NCI-H1436 (cell line): ENCODE results near the gene NEU3.
"Not testable (repeated sequence)": the region's sequence is repeated elsewhere in the genome, so short reads cannot be mapped to it uniquely, and the experiment has no call there.

ENCODE experiments used
- DNase-seq: peaks from one replicate; lab custom pipeline; 2025; lab: John Stamatoyannopoulos, UW

NEU3 gene

DNA sequence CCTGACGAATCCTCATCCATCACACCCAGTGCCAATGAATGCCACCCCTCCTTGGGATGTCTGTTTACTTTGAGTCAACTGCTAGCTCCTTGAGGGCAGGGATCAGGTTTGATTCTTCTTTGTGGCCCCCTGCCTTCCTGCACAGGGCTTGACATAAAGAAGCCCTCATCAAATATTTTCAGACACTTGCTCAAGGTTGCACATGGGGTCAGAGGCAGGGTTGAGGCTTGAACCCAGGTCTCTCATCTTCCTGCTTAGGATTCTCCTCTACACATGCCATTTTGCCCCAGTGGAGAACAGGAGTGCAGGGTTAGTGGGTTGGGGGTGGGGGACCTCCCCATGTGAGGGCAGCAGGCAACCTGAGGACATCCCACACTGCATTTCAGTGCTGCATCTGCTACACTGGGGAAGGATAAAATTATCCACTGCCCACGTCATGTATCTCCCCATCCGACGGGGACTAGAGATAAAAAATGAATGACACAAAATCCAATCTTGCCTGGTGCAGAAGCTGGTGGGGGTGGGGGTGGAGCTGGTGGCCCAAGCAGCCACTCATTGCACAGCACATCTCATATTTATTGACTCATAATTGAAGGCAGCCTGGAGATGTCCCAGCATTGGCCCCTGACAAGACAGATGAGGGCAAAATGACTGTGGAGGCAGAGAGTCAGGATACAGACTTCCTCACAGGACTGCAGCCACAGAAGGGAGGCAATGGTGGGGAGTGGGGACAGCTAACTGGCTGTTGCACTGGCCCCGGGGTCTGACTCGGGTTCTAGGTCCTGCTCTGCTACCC, 41.3 kb downstream of the NEU3 start:
- no peak for DNase-seq

- no peak for DNase-seq
Observed at GRCh38 chr11:75031224-75031753, 42.6 kb downstream of the NEU3 start.

GRCh38 chr11:75031771-75032549, 43.2 kb downstream of the NEU3 start:
- peak; percentile 28 for DNase-seq

DNA sequence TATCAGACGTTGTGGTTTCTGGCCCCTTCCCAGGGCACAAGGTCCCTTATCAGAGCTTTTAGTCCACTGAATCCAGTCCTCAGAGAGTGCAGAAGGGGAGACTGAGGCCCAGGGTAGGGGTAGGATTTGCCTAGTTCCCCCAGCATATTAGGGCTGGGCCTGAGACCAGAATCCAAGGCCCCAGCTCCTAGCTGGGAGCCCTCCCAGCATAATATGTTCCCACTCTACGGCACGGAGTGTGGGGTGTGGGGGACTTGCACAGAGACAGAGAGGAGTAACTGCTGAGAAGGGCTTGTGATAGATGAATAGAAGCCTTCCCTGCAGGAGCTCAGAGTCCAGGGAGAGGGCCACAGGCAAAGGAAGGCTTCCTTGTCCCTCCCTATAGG, 43.8 kb downstream of the NEU3 start:
- no peak for DNase-seq

- no peak for DNase-seq
Observed at GRCh38 chr11:75033916-75034315, 45.2 kb downstream of the NEU3 start.

- no peak for DNase-seq
Observed at GRCh38 chr11:75035256-75035655, 46.5 kb downstream of the NEU3 start.

DNA sequence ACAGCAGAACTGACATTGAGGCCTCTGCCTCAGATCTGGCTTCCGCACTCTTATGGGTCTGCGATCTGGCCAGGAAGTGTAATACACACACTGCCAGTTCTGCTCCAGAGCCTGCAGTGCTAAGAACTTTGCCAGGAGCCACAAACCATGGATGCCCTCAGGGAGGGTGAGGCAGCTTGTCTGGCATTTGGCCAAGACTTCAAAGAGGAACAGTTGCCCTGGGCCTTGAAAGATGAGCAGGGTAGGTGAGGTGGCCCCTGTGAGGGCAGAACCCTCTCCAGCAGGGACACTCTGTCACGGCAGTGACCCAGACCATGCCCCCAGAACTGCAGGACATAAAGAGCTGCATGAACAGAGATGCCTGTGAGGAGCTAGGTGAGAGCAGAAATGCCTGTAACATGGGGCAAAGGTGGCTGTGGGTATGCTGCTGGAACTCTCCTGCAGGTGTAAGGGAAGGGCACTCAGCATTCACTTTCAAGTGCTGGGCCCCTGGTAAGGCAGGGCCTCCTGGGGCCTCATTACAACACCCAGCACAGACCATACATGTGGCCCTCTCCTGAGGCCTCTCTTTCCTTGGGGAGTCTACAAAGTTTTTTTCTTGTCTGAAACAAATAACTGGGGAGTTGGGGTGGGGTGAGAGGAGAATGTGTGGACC, 47.3 kb downstream of the NEU3 start:
- peak; percentile 3 for DNase-seq

- DNase-seq: no peak
Observed at GRCh38 chr11:75040167-75040770, 51.5 kb downstream of the NEU3 start.

DNA sequence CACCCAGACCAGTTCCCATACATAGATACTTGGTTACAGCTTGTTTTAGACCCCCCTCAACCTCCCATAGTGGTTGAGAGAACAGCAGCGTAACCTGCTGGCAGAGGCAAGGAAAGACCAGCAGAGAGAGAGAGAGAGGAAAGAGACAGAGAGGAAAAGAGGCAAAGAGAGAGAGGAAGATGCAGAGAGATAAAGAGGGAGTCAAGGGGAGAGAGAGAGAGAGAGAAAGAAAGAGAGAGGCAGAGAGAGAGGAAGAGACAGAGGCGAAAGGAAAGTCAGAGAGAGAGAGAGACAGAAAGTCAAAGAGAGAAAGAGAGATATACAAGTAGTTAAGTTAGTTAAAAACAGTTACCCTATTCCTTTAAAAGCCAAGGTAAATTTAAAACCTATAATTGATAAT, 52.5 kb downstream of the NEU3 start:
- no peak for DNase-seq

GRCh38 chr11:75041821-75042220, 53.1 kb downstream of the NEU3 start:
- DNase-seq: not testable (repeated sequence)

DNA sequence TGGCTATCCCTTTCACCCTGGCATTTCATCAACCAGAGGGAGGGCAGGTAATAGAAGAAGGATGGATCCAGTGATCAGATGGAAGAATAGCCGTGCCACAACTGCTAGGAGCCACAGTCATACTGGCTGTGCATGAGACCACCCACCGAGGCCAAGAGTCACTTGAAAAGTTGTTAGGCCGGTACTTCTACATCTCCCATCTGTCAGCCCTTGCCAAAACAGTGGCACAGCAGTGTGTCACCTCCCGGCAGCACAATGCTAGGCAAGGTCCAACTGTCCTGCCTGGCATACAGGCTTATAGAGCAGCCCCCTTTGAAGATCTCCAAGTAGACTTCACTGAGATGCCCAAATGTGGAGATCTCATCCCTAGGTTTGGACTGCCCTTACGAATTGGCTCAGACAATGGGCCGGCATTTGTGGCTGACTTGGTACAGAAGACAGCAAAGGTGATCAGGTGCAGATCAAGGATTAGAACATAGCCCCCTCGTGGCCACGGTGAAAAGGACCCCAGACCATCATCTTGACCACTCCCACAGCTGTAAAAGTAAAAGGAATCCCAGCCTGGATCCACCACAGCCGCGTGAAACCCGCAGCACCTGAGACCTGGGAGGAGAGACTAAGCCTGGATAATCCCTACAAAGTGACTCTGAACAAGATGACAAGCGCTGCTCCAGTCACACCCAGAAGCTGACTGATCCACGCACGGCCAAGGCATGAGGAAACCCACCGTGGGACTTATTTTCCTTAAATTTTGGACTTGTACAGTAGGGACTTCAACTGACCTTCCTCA, 55.8 kb downstream of the NEU3 start:
- not testable (repeated sequence) for DNase-seq

DNA sequence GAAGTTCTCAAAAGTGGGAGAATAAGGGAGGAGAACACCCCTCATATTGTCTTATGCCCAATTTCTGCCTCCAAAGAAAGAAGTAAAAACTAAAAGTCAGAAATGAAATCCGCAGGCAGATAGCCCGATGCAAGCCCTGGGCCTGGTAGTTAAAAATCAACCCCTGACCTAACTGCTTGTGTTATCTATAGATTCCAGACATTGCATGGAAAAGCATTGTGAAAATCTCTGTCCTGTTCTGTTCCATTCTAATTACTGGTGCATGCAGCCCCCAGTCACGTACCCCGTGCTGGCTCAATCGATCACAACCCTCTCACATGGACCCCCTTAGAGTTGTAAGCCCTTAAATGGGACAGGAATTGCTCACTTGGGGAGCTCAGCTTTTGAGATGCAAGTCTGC, 57.9 kb downstream of the NEU3 start:
- not testable (repeated sequence) for DNase-seq

GRCh38 chr11:75047191-75047590, 58.5 kb downstream of the NEU3 start:
- DNase-seq: no peak

DNA sequence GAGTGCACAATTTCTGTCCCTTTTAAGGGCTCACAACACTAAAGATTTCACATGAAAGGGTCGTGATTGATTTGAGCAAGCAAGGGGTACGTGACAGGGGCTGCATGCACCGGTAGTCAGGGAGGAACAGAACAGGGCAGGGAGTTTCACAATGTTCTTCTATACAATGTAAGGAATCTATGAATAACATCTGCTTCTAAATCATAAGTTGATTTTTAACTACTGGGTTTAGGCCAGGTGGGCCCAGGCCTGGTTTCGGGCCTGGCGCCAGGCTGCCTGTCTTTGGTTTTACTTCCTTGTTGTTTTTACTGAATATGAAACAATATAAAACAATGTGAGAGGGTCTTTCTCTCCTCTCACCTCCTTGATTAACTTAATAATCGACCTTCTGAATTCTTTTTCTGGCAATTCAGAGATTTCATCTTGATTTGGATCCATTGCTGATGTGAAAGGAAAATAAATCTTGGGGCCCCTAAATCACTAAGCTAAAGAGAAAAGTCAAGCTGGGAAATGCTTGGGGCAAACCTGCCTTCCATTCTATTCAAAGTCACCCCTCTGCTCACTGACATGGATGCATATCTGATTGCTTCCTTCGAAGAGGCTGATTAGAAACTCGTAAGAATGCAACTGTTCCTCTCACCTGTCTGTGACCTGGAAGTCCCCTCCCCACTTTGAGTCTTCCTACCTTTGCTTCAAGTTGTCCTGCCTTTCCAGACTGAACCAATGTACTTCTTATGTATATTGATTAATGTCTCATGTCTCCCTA, 61.0 kb downstream of the NEU3 start:
- not testable (repeated sequence) for DNase-seq

- DNase-seq: no peak
Observed at GRCh38 chr11:75050516-75050915, 61.8 kb downstream of the NEU3 start.

GRCh38 chr11:75051043-75051442, 62.3 kb downstream of the NEU3 start:
- DNase-seq: no peak

- no peak for DNase-seq
Observed at GRCh38 chr11:75052457-75052856, 63.7 kb downstream of the NEU3 start.

DNA sequence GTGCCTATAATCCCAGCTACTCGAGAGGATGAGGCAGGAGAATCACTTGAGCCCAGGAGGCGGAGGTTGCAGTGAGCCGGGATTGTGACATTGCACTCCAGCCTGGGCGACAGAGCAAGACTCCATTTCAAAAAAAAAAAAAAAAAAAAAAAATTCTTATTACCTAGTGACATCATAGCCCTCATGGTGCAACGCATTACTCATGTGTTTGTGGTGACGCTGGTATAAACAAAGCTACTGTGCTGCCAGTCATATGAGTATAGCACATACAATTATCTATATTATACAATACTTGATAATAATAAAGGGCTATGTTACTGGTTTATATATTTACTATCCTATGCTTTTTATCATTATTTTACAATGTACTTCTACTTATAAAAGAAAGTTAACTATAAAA, 66.8 kb downstream of the NEU3 start:
- no peak for DNase-seq

DNA sequence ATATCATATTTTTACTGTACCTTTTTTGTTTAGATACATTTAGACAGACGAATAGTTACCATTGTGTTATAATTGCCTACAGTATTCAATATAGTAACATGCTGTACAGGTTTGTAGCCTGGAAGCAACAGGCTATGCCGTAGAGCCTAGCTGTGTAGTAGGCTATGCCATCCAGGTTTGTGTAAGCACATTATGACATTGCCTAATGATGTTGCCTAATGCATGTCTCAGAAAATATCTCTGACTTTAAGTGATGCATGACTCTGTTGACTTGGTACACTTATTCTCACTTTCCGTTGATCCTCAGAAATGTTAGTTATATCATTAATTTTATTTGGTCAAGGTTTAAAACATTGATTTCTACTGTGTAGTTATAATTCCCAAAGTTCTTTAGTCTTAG, 68.1 kb downstream of the NEU3 start:
- no peak for DNase-seq

DNA sequence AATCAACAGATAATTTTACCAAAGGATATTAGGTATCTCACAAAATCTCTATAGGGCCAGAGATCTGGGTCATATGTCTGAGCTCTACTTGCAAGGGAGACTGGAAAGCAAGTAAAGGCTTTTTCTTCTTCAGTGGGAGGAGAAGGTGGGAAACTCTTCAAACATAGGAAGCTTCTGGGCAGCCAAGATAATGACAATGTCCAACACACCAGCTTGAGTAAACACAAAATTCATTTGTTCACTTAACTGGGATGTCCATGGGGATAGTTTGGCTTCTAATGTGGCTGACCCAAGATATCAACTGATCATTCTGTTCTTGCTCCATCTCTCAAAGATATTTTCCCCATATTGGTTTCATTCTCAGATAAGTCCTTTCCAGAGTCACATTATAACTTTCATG, 70.6 kb downstream of the NEU3 start:
- no peak for DNase-seq
